HCT116 (cell line): ENCODE results near the gene TSPAN6. TPM values are rescaled to one million over a fixed set of nuclear protein-coding genes. Genes with fewer than 3 reads are reported as not detected.

Experiments
- ATAC-seq: fragments of 200-7000 bp; cut with Tn5 transposase; 2 replicates; pipeline ENCODE4 v1.9.1; 2020; ENCODE audit warnings: mild to moderate bottlenecking, moderate library complexity
- BruUV-seq: library from RNA; stranded (reverse); fragments of 400-500 nt; replicated peaks from 2 replicates; lab custom pipeline; 2021; lab: Mats Ljungman, UMichigan
- CTCF ChIA-PET: fragments of 300-600 bp; sonication (Branson Sonifier 250); formaldehyde crosslinking; loops from one replicate; lab custom pipeline; 2021; ENCODE audit warnings: antibody characterized with exemption; lab: Charles Lee
- POLR2A ChIA-PET: fragments of 300-600, 350-600 bp; sonication (Branson Sonifier 250); formaldehyde crosslinking; loops from one replicate; lab custom pipeline; 2021; ENCODE audit warnings: antibody characterized with exemption; lab: Charles Lee
- RAD21 ChIA-PET, 2 experiments: fragments of 300-600 bp; sonication (Branson Sonifier 250); formaldehyde crosslinking; loops; one replicate each; lab custom pipeline; 2023; ENCODE audit warnings: low total read pairs in 2 of 2; ENCODE audit not compliant: uncharacterized antibody in 2 of 2, unreplicated experiment in 2 of 2, low non-redundant PET in 1 of 2; lab: Charles Lee
- DNase-seq: peaks from one replicate; pipeline ENCODE4 v3.0.0-alpha.2; 2010; ENCODE audit warnings: low read depth, low spot score
- H2AFZ ChIP-seq: fragments of 200-600 bp; shearing (Covaris generic), sonication (generic); 2 replicates; pipeline ENCODE4 v1.6.1; 2017; ENCODE audit warnings: low read depth, mixed run types, mixed read lengths, antibody characterized with exemption, low read length; ENCODE audit not compliant: poor library complexity, severe bottlenecking
- H3K27ac ChIP-seq: 2 replicates; pipeline ENCODE4 v1.5.1; 2012; ENCODE audit warnings: low read depth, low read length
- H3K27me3 ChIP-seq: fragments of 200-600 bp; sonication (generic); 2 replicates; pipeline ENCODE4 v1.6.1; 2016; ENCODE audit warnings: mixed run types, low read length, mixed read lengths; ENCODE audit not compliant: insufficient read depth
- H3K36me3 ChIP-seq, 2 experiments: fragments of 200-500 bp in 1 of 2; fragments of 200-600 bp in 1 of 2; sonication (Bioruptor generic) in 1 of 2; sonication (generic) in 1 of 2; 2 replicates each; pipeline versions ENCODE4 v1.5.1 to v1.6.1; 2014 to 2016; ENCODE audit warnings: low read length in 2 of 2, inconsistent platforms in 1 of 2, mixed read lengths in 1 of 2, mixed run types in 1 of 2; ENCODE audit not compliant: insufficient read depth in 2 of 2, control insufficient read depth in 1 of 2
- H3K4me1 ChIP-seq, 2 experiments: fragments of 200-600 bp in 1 of 2; sonication (generic) in 1 of 2; 2 replicates each; pipeline versions ENCODE4 v1.5.1 to v1.6.1; 2012 to 2017; ENCODE audit warnings: low read length in 2 of 2, inconsistent platforms in 1 of 2, mild to moderate bottlenecking in 1 of 2, mixed read lengths in 1 of 2, mixed run types in 1 of 2, moderate library complexity in 1 of 2; ENCODE audit not compliant: insufficient read depth in 2 of 2, control insufficient read depth in 1 of 2
- H3K4me2 ChIP-seq: fragments of 200-600 bp; sonication (generic); 2 replicates; pipeline ENCODE4 v1.6.1; 2017; ENCODE audit warnings: mixed run types, low read length, mixed read lengths
- H3K4me3 ChIP-seq, 2 experiments: fragments of 200-600 bp in 1 of 2; sonication (generic) in 1 of 2; replicated peaks in 1 of 2; 2 replicates each; pipeline ENCODE4 v1.5.1; 2011 to 2016; ENCODE audit warnings: low read length in 2 of 2, control low read depth in 1 of 2, low read depth in 1 of 2, mild to moderate bottlenecking in 1 of 2, mixed read lengths in 1 of 2, mixed run types in 1 of 2
- H3K79me2 ChIP-seq: fragments of 200-600 bp; sonication (generic); 2 replicates; pipeline ENCODE4 v1.6.1; 2017; ENCODE audit warnings: mild to moderate bottlenecking, mixed run types, low read length, moderate library complexity, mixed read lengths; ENCODE audit not compliant: insufficient read depth
- H3K9ac ChIP-seq: fragments of 200-600 bp; sonication (generic); 2 replicates; pipeline ENCODE4 v1.6.1; 2016; ENCODE audit warnings: low read length, mixed read lengths
- H3K9me2 ChIP-seq: fragments of 200-600 bp; sonication (generic), shearing (Covaris generic); 2 replicates; pipeline ENCODE4 v1.6.1; 2017; ENCODE audit warnings: mixed run types, mild to moderate bottlenecking, moderate library complexity; ENCODE audit not compliant: insufficient read depth
- H3K9me3 ChIP-seq, 2 experiments: fragments of 200-500 bp in 1 of 2; fragments of 200-600 bp in 1 of 2; sonication (Bioruptor generic) in 1 of 2; sonication (generic) in 1 of 2; 2 replicates each; pipeline ENCODE4 v1.6.1; 2014 to 2017; ENCODE audit warnings: low read length in 2 of 2, mixed read lengths in 2 of 2, inconsistent platforms in 1 of 2, low read depth in 1 of 2, mild to moderate bottlenecking in 1 of 2, mixed run types in 1 of 2, moderate library complexity in 1 of 2; ENCODE audit not compliant: control insufficient read depth in 1 of 2, insufficient read depth in 1 of 2
- H4K20me1 ChIP-seq: fragments of 200-600 bp; sonication (generic), shearing (Covaris generic); 2 replicates; pipeline ENCODE4 v1.6.1; 2017; ENCODE audit warnings: mixed run types, mild to moderate bottlenecking, moderate library complexity; ENCODE audit not compliant: insufficient read depth
- CBX3 ChIP-seq: IDR thresholded peaks from 2 replicates; pipeline ENCODE4 v1.6.1; 2012; ENCODE audit warnings: low read depth
- ELF1 ChIP-seq: IDR thresholded peaks from 2 replicates; pipeline ENCODE4 v1.6.1; 2012; ENCODE audit warnings: low read depth, borderline replicate concordance
- EZH2phosphoT487 ChIP-seq: fragments of 200-600 bp; IDR thresholded peaks from 2 replicates; pipeline ENCODE4 v1.6.1; 2018; ENCODE audit warnings: antibody characterized with exemption, borderline replicate concordance
- POLR2A ChIP-seq: IDR thresholded peaks from 2 replicates; pipeline ENCODE4 v1.7.0; 2011; ENCODE audit warnings: borderline replicate concordance; ENCODE audit not compliant: insufficient read depth, insufficient read length; ENCODE audit errors: extremely low read depth
- POLR2AphosphoS5 ChIP-seq: IDR thresholded peaks from 2 replicates; pipeline ENCODE4 v1.6.1; 2011; ENCODE audit warnings: mild to moderate bottlenecking, low read depth, low read length, moderate library complexity
- SP1 ChIP-seq: IDR thresholded peaks from 2 replicates; pipeline ENCODE4 v1.6.1; 2012; ENCODE audit warnings: low read depth
- YY1 ChIP-seq: IDR thresholded peaks from 2 replicates; pipeline ENCODE4 v1.6.1; 2011; ENCODE audit warnings: low read length, low read depth, moderate library complexity, mild to moderate bottlenecking; ENCODE audit not compliant: insufficient replicate concordance; ENCODE audit errors: extremely low read depth
- intact Hi-C: fragments of 100-400 bp; cut with micrococcal nuclease; formaldehyde crosslinking; loops from 2 replicates; pipeline ENCODE4 v1.10.0; 2022
- total RNA-seq: library from RNA; stranded (reverse); gene quantifications from one replicate; pipeline ENCODE4 v1.2.1, GENCODE V29; 2021; ENCODE audit not compliant: unreplicated experiment
- TF ChIP-seq, protein P1 (sequence below): IDR thresholded peaks from 2 replicates; pipeline ENCODE4 v1.6.1; 2012; ENCODE audit warnings: low read depth
- TF ChIP-seq, protein P2 (sequence below): IDR thresholded peaks from 2 replicates; pipeline ENCODE4 v1.6.1; 2011; ENCODE audit warnings: mild to moderate bottlenecking, low read length, moderate library complexity; ENCODE audit not compliant: insufficient replicate concordance; ENCODE audit errors: extremely low read depth
- TF ChIP-seq, protein P3 (sequence below), 3 experiments: fragments of 200-600 bp in 1 of 3; sonication (generic) in 1 of 3; IDR thresholded peaks in 2 of 3; conservative IDR thresholded peaks in 1 of 3; 2 replicates each; pipeline ENCODE4 v1.5.1; 2012 to 2017; ENCODE audit warnings: low read depth in 2 of 3, low read length in 2 of 3, antibody characterized with exemption in 1 of 3, borderline replicate concordance in 1 of 3, control low read depth in 1 of 3, mild to moderate bottlenecking in 1 of 3, mixed read lengths in 1 of 3, mixed run types in 1 of 3, moderate library complexity in 1 of 3; ENCODE audit not compliant: insufficient read depth in 1 of 3
- TF ChIP-seq, protein P4 (sequence below): IDR thresholded peaks from 2 replicates; pipeline ENCODE4 v1.6.1; 2012

The TSPAN6 gene
- total RNA-seq, 1 experiment from 2014 or later, result 25.0 TPM

DNA sequence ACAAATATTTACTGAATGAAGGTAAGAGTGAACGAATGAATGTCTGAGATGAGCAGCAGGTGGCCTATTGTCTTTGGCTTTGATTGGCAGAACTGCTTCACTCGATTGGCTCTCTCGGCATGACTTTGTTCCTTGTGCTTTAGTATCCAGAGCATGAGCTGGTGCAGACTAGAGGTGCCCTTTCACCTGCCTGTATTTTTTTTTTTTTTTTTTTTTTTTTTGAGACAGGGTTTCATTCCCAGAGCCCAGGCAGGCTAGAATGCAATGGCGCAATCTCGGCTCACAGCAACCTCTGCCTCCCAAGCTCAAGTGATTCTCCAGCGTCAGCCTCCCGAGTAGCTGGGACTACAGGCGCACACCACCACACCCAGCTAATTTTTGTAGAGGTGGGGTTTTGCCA is 46.3 kb upstream of the TSPAN6 start:
- Histone ChIP-seq H3K9me3 (no peaks in the 10 kb centered on the region), H3K27me3 (no peaks in the 10 kb centered on the region), H3K4me3 (no peak overlapping the region), H3K4me1 (no peaks in the 10 kb centered on the region), H3K36me3 (no peaks in the 10 kb centered on the region; a peak in 1 of 4 replicates), H3K9ac (no peak overlapping the region), H3K9me2 (no peaks in the 10 kb centered on the region), H3K79me2 (no peaks in the 10 kb centered on the region), H3K27ac (no peak overlapping the region), H2AFZ (no peak overlapping the region), H4K20me1 (no peaks in the 10 kb centered on the region), H3K4me2 (no peak overlapping the region)
- no peak for ATAC-seq
- no TSS peak for BruUV-seq
- TF ChIP-seq EZH2phosphoT487 (no peak), CBX3 (no peak), POLR2AphosphoS5 (no peak), YY1 (no peak), SP1 (no peak), POLR2A (no peak), ELF1 (no peak)
- TF ChIP-seq, protein P1, sequence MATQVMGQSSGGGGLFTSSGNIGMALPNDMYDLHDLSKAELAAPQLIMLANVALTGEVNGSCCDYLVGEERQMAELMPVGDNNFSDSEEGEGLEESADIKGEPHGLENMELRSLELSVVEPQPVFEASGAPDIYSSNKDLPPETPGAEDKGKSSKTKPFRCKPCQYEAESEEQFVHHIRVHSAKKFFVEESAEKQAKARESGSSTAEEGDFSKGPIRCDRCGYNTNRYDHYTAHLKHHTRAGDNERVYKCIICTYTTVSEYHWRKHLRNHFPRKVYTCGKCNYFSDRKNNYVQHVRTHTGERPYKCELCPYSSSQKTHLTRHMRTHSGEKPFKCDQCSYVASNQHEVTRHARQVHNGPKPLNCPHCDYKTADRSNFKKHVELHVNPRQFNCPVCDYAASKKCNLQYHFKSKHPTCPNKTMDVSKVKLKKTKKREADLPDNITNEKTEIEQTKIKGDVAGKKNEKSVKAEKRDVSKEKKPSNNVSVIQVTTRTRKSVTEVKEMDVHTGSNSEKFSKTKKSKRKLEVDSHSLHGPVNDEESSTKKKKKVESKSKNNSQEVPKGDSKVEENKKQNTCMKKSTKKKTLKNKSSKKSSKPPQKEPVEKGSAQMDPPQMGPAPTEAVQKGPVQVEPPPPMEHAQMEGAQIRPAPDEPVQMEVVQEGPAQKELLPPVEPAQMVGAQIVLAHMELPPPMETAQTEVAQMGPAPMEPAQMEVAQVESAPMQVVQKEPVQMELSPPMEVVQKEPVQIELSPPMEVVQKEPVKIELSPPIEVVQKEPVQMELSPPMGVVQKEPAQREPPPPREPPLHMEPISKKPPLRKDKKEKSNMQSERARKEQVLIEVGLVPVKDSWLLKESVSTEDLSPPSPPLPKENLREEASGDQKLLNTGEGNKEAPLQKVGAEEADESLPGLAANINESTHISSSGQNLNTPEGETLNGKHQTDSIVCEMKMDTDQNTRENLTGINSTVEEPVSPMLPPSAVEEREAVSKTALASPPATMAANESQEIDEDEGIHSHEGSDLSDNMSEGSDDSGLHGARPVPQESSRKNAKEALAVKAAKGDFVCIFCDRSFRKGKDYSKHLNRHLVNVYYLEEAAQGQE, result no peak
- TF ChIP-seq, protein P2, sequence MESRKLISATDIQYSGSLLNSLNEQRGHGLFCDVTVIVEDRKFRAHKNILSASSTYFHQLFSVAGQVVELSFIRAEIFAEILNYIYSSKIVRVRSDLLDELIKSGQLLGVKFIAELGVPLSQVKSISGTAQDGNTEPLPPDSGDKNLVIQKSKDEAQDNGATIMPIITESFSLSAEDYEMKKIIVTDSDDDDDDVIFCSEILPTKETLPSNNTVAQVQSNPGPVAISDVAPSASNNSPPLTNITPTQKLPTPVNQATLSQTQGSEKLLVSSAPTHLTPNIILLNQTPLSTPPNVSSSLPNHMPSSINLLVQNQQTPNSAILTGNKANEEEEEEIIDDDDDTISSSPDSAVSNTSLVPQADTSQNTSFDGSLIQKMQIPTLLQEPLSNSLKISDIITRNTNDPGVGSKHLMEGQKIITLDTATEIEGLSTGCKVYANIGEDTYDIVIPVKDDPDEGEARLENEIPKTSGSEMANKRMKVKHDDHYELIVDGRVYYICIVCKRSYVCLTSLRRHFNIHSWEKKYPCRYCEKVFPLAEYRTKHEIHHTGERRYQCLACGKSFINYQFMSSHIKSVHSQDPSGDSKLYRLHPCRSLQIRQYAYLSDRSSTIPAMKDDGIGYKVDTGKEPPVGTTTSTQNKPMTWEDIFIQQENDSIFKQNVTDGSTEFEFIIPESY, result no peak
- TF ChIP-seq, protein P3, sequence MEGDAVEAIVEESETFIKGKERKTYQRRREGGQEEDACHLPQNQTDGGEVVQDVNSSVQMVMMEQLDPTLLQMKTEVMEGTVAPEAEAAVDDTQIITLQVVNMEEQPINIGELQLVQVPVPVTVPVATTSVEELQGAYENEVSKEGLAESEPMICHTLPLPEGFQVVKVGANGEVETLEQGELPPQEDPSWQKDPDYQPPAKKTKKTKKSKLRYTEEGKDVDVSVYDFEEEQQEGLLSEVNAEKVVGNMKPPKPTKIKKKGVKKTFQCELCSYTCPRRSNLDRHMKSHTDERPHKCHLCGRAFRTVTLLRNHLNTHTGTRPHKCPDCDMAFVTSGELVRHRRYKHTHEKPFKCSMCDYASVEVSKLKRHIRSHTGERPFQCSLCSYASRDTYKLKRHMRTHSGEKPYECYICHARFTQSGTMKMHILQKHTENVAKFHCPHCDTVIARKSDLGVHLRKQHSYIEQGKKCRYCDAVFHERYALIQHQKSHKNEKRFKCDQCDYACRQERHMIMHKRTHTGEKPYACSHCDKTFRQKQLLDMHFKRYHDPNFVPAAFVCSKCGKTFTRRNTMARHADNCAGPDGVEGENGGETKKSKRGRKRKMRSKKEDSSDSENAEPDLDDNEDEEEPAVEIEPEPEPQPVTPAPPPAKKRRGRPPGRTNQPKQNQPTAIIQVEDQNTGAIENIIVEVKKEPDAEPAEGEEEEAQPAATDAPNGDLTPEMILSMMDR (IDR thresholded peaks at IDR 0.05 in 2 of 3, conservative IDR thresholded peaks at IDR 0.05 in 1 of 3; ENCODE audit: borderline replicate concordance in 1 of 3, insufficient read depth in 1 of 3, low read depth in 2 of 3, low read length in 2 of 3), result no peak
- TF ChIP-seq, protein P4, sequence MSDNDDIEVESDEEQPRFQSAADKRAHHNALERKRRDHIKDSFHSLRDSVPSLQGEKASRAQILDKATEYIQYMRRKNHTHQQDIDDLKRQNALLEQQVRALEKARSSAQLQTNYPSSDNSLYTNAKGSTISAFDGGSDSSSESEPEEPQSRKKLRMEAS, result no peak
- ChIA-PET CTCF (interaction anchor here (1.3 kb wide), 1 partner anchor 85 kb away, joined by 5 read pairs; no protein-coding TSS in a partner anchor), POLR2A (no interaction called here), RAD21 (no interaction called here)
- no peak for DNase-seq
- intact Hi-C loops, result loop anchor here (10.0 kb wide), 1 partner anchor 602 kb away; no protein-coding TSS in a partner anchor
